Measurements from ENCODE around the gene CD3E.

The CD3E gene

DNA sequence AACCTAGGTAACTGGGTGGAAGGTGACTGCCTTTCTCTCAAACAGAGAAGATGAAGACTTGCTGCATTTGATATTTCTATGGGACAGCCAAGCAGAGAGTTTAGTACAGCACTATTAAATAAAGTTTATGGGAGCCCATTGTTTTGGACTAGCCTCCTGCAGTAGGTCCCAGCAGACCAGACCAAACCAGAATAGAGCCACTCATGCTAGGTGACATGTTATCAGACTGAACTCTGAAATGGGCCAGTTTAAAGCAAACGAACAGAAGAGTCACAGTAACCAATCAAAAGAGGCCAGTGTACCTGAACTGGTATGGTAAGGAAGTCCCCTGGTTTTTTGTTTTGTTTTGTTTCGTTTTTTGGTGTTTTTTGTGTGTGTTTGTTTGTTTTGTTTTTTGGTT lies 32.5 kb upstream of the CD3E start:
- Histone ChIP-seq H3F3A (ENCODE audit: low read depth) (no peaks in the 10 kb centered on the region), H2AFZ (ENCODE audit: low read length) (no peak overlapping the region), H3K4me3 (ENCODE audit: low read length, poor library complexity, severe bottlenecking) (no peak overlapping the region), H3K9ac (ENCODE audit: low read depth, low read length, poor library complexity, severe bottlenecking) (no peak overlapping the region), H3K4me2 (ENCODE audit: low read depth, low read length, poor library complexity, severe bottlenecking) (no peak overlapping the region), H3K9me3 (ENCODE audit: insufficient read depth, low read depth, low read length) (no peaks in the 10 kb centered on the region), H4K20me1 (ENCODE audit: insufficient read depth, low read length, poor library complexity, severe bottlenecking) (no peaks in the 10 kb centered on the region), H3K79me2 (ENCODE audit: insufficient read depth, low read length) (no peaks in the 10 kb centered on the region), H3K36me3 (ENCODE audit: insufficient read depth, low read length) (no peaks in the 10 kb centered on the region), H3K4me1 (ENCODE audit: insufficient read depth, low read length, poor library complexity, severe bottlenecking) (peaks cover under 1% of the 10 kb centered on the region), H3K27me3 (ENCODE audit: insufficient read depth, low read length, poor library complexity, severe bottlenecking) (peaks cover 34% of the 10 kb centered on the region), H3K9me2 (replicated peaks; ENCODE audit: low read depth, low read length) (no peaks in the 10 kb centered on the region)
- TF ChIP-seq, protein P1, sequence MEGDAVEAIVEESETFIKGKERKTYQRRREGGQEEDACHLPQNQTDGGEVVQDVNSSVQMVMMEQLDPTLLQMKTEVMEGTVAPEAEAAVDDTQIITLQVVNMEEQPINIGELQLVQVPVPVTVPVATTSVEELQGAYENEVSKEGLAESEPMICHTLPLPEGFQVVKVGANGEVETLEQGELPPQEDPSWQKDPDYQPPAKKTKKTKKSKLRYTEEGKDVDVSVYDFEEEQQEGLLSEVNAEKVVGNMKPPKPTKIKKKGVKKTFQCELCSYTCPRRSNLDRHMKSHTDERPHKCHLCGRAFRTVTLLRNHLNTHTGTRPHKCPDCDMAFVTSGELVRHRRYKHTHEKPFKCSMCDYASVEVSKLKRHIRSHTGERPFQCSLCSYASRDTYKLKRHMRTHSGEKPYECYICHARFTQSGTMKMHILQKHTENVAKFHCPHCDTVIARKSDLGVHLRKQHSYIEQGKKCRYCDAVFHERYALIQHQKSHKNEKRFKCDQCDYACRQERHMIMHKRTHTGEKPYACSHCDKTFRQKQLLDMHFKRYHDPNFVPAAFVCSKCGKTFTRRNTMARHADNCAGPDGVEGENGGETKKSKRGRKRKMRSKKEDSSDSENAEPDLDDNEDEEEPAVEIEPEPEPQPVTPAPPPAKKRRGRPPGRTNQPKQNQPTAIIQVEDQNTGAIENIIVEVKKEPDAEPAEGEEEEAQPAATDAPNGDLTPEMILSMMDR (conservative IDR thresholded peaks at IDR 0.05; ENCODE audit: low read length): no peak
- no peak for TF ChIP-seq EZH2phosphoT487 (IDR thresholded peaks at IDR 0.05; ENCODE audit: borderline replicate concordance)

GRCh38 chr11:118274186-118274585 lies 30.3 kb upstream of the CD3E start:
- Histone ChIP-seq H3K36me3 (ENCODE audit: insufficient read depth, low read length) (no peaks in the 10 kb centered on the region), H3K79me2 (ENCODE audit: insufficient read depth, low read length) (no peaks in the 10 kb centered on the region), H4K20me1 (ENCODE audit: insufficient read depth, low read length, poor library complexity, severe bottlenecking) (no peaks in the 10 kb centered on the region), H3F3A (ENCODE audit: low read depth) (no peaks in the 10 kb centered on the region), H3K4me3 (ENCODE audit: low read length, poor library complexity, severe bottlenecking) (no peak overlapping the region), H3K4me2 (ENCODE audit: low read depth, low read length, poor library complexity, severe bottlenecking) (no peak overlapping the region), H3K4me1 (ENCODE audit: insufficient read depth, low read length, poor library complexity, severe bottlenecking) (peaks cover 3% of the 10 kb centered on the region), H2AFZ (ENCODE audit: low read length) (no peak overlapping the region), H3K9ac (ENCODE audit: low read depth, low read length, poor library complexity, severe bottlenecking) (no peak overlapping the region), H3K9me3 (ENCODE audit: insufficient read depth, low read depth, low read length) (no peaks in the 10 kb centered on the region), H3K9me2 (replicated peaks; ENCODE audit: low read depth, low read length) (no peaks in the 10 kb centered on the region), H3K27me3 (ENCODE audit: insufficient read depth, low read length, poor library complexity, severe bottlenecking) (peaks cover 15% of the 10 kb centered on the region)
- no peak for TF ChIP-seq EZH2phosphoT487 (IDR thresholded peaks at IDR 0.05; ENCODE audit: borderline replicate concordance)
- TF ChIP-seq, protein P1 (conservative IDR thresholded peaks at IDR 0.05; ENCODE audit: low read length): no peak

DNA sequence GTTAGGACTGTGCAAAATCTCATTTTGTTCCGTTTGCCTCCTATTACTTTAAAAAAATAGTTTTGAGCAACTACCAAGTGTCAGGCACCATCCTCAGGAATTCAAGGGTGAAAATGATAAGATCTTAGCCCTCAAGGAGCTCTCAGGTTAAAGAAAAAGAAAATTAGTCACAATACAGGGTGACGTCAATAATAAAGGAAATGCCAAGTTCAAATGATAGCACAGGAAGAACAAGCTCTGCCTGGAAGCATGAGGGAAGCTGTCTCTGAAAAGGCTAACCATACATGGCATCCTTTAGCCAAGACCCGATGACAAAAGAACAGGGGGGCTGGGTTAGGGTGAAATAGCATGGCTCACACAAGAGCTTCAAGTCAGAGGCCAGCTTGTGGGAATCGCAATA lies 29.4 kb upstream of the CD3E start:
- Histone ChIP-seq H3K9ac (ENCODE audit: low read depth, low read length, poor library complexity, severe bottlenecking) (no peak overlapping the region), H3K9me3 (ENCODE audit: insufficient read depth, low read depth, low read length) (no peaks in the 10 kb centered on the region), H3K4me1 (ENCODE audit: insufficient read depth, low read length, poor library complexity, severe bottlenecking) (peaks cover 3% of the 10 kb centered on the region), H4K20me1 (ENCODE audit: insufficient read depth, low read length, poor library complexity, severe bottlenecking) (no peaks in the 10 kb centered on the region), H2AFZ (ENCODE audit: low read length) (no peak overlapping the region), H3K4me3 (ENCODE audit: low read length, poor library complexity, severe bottlenecking) (no peak overlapping the region), H3K4me2 (ENCODE audit: low read depth, low read length, poor library complexity, severe bottlenecking) (no peak overlapping the region), H3K27me3 (ENCODE audit: insufficient read depth, low read length, poor library complexity, severe bottlenecking) (peaks cover 8% of the 10 kb centered on the region), H3F3A (ENCODE audit: low read depth) (no peaks in the 10 kb centered on the region), H3K9me2 (replicated peaks; ENCODE audit: low read depth, low read length) (no peaks in the 10 kb centered on the region), H3K36me3 (ENCODE audit: insufficient read depth, low read length) (no peaks in the 10 kb centered on the region), H3K79me2 (ENCODE audit: insufficient read depth, low read length) (no peaks in the 10 kb centered on the region)
- no peak for TF ChIP-seq EZH2phosphoT487 (IDR thresholded peaks at IDR 0.05; ENCODE audit: borderline replicate concordance)
- TF ChIP-seq, protein P1 (conservative IDR thresholded peaks at IDR 0.05; ENCODE audit: low read length): no peak

All from Loucy (cell line).